HG02571 (cell line): ENCODE measurements around the gene ZNF804B.
"Not testable (repeated sequence)": the region's sequence is repeated elsewhere in the genome, so short reads cannot be mapped to it uniquely, and the experiment has no call there.

Source experiments
- ATAC-seq: cut with Tn5 transposase; IDR thresholded peaks from one replicate; pipeline ENCODE4 v1.9.1; 2021; ENCODE audit warnings: mild to moderate bottlenecking, moderate library complexity; ENCODE audit not compliant: unreplicated experiment

ZNF804B gene

DNA sequence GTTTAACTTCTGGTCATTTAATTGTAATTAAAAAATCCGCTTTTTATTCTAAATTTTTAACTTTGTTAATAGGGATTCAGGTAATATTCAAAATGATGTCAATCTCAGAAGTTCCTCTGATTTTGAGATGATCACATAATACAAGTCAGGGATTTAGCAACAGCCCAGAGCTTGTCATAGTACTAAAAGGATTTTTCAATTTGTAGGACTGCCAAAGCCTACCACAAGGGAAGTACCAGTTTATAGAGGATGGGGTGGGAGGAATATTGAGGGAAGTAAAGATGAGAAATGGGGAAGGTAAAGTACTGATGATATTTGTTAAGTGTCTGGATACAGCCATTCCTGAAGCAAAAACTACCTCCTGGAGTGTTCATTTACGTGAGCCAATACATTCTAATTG is 314.3 kb downstream of the ZNF804B start:
- no peak for ATAC-seq

DNA sequence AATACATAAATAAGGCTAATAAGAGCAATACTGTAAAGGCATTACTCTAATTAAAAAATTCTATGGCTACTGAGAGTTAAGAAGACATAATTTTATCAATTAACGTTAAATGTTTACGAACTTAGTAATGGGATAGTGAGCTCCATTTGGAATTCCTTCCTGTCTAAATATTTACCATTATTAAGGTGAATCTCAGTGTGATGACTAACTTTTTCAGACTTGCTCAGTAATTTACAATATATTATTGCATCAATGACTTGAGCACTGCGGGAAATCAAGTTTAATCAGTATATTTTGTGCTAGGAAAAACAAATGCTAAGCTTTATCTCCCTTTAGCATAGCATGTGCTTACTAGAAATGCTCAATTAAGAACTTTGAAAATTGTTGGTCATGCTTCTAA is 318.5 kb downstream of the ZNF804B start:
- ATAC-seq = no peak

DNA sequence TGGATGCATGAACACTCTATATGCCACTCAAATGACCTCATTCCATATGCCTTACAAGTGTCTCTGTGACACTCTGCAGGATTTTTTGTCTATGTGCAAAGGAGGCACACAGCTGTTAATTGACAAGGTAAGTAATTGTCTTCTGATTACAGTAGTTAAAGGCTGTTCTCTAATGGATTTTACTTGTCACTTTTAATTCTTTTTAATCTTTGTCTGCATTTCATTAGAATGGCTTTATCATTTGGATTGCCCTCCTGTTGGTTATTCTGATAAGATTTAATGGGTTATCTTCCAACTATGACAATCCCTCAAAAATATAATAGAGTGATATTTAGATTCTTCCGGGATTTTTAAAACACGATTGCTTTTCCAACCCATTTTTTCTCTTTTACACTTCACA is 326.1 kb downstream of the ZNF804B start:
- ATAC-seq = no peak

DNA sequence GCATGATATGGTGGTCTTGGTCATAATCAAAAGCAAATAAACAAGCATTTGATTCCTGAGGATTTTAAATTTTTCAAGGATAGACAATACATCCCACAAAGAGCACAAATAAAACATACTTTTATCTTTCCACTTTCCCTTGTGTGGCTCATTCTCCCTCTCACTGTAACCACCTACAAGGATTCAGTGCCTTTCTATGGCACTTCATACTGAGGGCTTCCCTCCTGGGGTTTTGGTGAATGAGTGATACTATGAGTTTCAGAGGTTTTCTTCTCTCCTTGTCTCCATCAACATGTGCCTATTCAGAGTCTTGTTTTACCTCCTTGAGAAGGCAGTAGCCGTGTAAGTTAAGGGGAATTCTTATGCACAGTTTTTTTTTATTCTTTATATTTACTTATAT is 332.1 kb downstream of the ZNF804B start:
- ATAC-seq = no peak

DNA sequence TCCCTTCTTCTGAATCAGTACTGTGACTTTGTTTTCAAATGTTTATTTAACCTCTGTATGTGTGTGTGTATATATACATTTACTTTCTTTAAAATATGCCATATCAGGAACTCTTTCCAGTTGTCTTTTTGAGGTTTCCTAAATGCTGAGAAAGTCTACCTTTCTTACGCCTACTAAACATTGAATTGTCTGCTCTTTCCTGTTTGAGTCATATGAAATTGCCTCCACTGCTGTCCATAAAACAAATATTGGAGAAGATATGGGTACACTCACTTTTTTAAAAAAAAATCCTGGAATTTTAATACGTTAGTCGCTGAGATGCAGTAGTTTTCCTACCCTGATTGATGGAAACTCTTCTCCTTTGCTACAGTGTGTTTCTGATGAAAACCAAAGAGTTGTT is 334.8 kb downstream of the ZNF804B start:
- ATAC-seq = no peak

DNA sequence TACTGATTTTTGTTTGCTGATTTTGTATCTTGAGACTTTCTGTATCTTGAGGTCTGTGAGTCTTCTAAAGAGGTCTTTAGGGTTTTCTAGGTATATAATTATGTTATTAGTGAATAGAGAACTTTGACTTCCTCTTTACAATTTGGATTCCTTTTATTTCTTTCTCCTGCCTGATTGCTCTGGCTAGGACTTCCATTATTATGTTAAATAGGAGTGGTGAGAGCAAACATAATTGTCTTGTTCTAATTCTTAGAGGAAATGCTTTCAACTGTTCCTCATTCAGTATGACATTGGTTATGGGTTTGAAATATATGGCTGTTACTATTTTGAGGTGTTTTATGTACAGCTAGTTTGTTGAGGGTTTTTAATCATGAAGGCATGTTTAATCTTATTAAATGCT is 344.1 kb downstream of the ZNF804B start:
- ATAC-seq = no peak

DNA sequence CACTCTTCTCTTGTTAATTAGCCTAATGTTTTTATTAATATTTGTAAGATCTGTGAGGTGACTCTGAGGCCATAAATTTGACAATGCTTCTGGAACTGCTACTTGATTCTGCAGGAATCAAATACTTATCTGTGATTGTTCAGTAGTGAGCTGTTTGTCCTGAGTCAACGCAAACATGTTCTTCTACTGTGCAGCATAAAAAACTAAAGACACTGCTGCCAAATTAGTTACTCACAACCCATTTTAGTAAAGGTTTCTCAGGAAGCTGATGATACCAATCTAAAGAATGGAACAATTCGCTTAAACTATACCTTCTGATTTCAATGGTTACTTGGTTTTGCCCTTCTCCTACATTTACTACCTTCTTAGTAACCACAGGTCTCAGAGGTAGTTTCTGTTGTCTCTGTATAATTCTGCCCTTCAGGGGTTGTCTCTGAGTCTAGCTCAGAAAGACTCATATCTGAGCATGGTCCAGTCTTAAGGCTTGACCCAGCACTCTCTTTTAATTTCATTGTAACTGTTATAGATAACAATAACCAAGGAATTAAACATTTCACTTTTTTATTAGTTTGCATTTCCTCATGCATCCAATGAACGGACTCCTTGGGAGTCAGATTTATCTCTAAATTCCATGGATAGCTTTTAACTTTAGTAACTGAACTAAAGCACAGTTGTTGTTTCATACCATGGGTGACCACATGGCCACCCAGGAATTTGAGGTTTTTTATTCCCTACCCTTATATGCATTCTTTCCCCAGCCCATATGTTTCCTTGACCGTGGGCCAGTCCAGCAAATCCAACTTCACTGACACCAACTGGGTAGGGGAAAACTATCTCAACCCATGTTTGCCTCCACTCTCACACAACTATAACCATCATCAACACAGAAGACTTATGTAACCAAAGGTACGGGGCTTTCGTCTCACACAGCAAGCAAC is 345.5 kb downstream of the ZNF804B start:
- ATAC-seq = no peak

DNA sequence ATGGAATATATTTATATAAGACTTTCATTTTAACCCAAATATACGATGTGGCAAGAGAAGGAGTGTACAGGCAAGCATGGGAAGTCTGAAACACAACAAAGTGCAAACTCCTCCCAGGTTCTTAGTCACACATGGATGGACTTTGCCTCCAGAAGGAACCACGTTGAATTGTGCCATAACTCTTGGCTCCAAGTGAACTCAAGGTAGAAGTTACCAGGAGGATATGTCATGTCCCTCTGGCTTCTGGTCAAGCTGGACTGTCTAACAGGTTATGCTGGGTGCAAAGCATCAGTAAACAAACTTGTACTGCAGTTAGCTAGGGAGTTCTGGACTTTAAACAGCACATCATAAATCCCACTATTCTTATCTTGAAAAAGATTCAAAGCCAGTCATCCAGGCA is 364.4 kb downstream of the ZNF804B start:
- ATAC-seq = no peak

DNA sequence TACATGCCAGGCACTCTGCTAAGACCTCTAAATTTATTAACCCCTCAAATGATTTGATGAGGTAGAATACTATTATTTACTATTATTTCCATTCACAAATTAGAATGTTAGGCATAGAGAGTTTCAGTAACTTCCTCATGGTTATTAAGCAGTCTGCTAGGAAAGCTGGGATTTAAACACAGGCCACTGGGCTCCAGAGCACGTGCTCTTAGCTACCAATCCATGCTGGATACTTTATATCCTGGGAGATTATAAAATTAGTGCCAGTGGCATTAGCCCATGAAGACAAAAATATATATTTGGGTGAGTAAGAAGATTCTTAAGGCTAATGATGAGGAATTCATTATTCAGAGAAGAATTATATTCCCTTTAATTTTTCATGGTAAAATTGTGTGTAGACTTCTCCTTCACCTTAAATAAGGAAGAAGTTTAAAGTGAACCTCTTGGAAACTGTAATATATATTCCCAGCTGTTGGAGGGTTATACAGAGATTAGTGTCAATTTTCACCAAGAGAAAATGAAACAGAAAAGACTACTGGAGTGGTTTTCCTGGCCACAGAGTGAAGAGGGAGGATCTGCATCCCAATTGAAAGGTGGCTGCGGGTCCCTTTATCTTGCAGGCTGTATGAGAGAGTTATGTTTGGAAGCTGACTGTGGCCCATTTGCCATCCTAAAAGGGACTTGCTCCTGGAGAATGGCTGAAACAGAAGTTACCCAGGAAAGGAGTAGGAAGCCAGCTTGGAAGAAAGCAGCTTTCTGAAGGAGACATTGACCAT is 370.3 kb downstream of the ZNF804B start:
- ATAC-seq = no peak

DNA sequence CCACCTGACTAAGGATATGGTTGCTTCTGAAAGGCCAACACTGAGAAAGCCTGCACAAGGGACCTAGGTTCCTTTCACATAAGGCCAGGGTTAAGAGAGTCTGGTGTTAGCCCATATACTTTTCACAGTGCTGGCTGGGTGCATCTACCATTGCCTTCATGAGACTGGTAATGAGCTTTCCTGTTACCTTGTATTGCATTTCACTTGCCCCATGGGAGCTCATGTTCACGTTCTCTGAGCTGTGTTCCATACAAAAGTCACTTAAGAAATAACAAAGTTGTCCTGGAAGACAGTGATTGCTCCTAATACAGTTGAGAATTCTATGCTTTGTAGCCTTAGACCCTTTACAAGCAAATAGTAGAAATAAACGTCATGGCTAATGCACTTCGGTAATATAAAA is 373.9 kb downstream of the ZNF804B start:
- no peak for ATAC-seq

DNA sequence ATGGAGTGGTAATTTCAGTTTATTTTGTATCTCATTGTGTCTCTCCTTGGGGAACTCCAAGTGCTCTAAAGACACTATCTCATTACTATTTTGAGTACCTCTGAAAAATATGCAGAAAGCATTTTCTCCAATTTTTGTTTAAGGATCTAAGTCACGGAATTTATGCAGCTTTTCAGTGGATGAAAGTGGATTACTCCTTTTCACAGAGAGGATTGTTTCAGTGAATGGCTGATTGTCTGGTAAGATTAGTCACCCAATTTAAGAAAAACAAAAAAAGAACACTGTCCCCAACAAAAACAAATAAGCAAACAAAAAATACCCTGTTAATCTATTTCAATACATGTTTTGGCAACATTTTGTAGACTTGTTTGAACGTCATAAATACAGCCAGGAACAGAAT is 374.3 kb downstream of the ZNF804B start:
- no peak for ATAC-seq

DNA sequence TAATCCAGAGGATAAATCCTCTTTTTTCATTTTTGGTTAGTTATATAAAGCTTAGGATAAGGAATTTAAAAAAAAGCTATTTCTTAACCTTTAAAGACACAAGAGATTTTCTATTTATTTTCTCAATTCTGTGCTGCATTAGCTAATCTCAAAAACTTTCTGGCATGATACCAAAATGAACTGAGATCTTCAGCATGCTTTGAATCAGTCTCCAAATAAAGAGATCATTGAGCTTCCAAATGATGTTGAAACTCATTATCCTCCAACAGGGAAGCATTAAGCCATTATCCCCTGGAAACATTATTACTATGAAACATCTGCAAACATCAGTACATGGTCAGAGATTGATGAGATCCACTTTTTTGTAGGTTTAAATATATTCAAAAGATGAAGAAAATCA is 386.3 kb downstream of the ZNF804B start:
- no peak for ATAC-seq

DNA sequence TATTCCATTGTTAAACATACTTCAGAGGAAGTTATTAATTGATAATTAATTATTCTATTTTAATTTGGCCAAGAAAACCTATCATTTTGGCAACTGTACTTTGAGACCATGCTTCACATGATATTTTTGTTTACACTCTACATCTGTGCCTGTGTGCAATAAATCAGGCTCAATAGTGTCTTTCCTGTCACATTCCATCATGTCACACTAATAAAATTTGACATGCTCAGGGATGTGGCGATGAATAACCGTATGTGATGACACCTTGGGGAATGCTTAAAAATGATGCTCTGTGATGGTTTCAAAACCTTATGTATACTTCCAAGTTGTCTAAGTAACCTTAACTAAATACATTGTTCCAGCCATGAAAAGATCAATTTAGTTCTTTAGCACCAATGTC is 400.6 kb downstream of the ZNF804B start:
- ATAC-seq = no peak

DNA sequence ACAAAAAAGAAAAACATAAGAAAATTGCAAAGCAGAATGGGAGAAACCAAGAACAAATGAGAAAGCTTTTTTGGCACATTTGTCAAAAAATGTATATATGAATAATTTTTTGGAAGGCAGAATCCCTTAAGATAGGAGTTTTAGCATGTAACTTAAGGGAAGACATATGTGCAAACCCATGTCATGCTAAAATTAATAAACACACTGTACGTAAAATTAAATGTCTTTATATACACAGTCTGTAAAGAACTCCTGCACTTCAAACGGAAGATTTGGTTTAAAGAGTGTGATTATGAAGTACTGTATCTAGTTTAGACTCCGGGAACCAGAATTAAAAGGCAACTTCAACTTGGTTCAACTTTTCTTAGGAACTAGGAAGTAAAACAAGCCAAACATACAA is 405.9 kb downstream of the ZNF804B start:
- ATAC-seq = no peak

DNA sequence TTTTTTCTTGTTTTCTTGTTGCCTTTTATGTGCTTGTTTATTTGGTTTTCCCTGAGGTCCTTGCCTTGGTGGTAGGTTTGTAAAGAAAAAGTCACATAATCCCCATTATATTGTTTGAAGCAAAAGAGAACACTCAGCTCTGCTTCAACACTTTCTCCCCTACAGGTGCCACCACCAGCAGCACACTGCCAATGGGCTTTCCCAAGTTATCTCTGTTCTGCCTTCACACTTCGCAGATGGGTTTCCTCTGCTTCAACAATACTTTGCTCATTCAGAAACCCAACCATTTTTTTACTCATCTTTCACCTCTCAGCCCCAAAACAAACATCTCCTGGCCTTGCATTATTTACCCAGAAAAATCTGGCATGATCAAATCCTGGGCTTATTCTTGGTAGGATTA is 411.1 kb downstream of the ZNF804B start:
- no peak for ATAC-seq

DNA sequence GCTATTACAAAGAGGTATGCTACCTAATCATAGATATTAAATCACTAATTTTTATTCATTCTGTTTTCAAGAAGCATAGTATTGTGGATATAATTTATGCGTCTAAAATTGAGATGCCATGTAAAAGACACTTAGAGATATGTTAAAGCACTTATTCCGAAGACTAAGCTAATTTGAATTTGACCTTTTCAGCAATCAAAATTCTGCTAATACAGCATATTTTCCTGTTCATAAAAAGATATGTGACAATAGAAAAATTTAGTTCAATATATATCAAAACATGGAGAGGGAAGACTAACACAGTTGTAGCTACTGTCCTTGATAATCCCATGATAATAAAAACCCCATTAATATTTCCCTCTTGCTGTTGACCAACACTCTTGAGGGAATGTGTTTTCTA is 422.6 kb downstream of the ZNF804B start:
- ATAC-seq = no peak

DNA sequence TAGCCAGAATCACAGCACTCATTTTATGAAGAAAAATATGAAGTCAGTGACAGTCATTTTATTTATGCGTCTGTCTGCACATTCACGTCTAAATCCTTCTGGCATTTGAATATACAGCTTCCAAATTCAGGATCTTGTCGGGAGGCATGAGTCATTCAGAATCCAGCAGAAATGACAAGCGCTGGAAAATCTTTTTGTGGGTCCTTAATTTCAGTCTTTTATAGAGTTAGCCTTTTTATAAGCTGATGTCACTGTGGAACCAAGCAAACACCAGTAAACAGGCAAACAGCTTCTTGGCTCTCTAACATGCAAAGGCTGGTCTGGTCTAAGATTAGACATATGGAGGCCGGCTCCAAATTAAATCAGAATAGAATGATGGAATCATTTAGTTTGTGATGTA is 424.2 kb downstream of the ZNF804B start:
- ATAC-seq = no peak

DNA sequence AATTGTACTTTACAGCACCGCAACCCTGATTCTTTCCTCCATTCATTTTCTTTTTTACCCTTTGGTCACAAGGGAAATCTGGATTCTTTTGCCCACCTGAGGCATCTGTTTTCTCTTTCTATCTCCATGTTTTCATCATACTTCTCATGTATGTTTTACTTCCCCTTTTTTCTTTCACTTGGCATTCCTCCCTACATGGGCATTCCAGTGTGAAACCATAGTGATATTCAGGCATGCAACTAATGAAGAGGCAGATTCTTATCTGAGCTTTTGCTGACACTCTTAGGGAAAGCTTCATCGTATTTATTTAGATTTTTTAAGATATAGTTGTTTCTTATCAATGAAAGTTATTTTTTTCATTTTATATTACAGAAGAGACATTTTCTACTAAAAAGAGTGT is 441.3 kb downstream of the ZNF804B start:
- ATAC-seq = no peak

DNA sequence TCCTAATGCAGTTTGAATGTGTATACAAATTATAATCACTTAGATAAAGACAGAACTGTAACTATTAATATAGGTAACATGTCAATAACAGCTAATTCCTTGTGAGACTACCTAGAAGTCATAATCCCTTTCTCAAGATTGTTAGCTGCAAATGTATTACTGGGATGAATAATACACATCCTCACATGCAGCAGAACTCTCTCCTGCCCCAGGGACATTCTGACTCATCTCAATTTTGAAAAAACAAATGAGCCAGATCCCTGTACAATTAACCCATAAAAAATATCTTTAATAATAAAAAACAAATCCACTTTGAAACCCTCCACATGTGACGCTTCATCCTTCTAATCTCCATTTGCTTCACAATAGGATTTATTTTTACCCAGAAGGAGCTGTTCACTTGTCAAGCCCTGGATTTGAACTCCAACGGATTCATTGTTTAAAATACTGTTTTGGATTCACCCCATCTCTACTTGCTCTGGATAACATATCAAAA is 464.4 kb downstream of the ZNF804B start:
- no peak for ATAC-seq

DNA sequence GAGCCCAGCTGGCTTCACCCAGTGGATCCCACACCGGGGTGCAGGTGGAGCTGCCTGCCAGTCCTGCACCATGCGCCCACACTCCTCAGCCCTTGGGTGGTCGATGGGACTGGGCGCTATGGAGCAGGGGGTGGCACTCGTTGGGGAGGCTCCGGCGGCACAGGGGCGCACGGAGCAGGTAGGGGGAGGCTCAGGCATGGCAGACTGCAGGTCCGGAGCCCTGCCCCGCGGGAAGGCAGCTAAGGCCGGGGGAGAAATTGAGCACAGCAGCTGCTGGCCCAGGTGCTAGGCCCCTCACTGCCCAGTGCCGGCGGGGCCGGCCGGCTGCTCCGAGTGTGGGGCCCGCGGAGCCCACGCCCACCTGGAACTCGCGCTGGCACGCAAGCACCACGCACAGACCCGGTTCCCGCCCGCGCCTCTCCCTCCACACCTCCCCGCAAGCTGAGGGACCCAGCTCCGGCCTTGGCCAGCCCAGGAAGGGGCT is 469.2 kb downstream of the ZNF804B start:
- ATAC-seq = not testable (repeated sequence)

DNA sequence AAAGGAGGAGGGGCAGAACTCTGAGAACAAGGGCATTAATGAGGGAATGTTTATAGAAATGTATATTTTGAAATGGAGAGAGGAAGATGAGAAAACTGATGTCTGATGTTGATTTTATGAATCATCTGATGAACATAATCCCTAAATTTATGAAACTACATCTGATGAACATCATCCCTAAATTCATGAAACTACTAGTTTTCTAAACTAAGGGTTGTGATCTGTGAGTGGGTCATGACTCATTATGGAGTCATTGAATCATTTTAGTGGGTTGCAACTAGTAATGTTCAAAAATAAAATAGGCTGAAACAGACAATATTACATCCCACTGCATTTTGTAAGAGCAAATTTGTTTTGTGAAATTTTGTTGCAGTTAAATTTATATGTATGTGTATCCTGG is 478.7 kb downstream of the ZNF804B start:
- ATAC-seq = no peak

DNA sequence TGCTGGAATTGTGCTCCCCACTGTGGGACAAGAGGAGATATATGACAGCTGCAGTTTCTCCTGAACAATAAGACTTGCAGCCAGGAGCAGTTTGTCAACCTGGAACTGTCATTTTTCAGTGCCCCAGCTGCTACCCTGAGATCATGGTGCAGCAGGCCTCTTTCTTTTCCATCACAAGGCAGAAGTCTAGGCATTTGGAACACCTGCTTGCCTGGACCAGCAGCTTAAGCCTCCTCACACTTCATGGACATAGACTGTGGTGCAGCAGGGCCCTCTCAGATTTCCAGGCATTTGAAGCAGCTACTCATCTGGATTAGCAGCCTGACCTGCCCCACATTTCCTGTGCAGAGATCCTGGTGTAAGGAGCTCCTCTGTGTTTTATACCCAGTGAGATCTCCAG is 486.7 kb downstream of the ZNF804B start:
- ATAC-seq = no peak
